GM23338 (cell line): ENCODE results near the gene RNF151. TPM values are rescaled to one million over a fixed set of nuclear protein-coding genes. Genes with fewer than 3 reads are reported as not detected.

ENCODE experiments used
- ATAC-seq: fragments of 200-7000 bp; cut with Tn5 transposase; 3 replicates; pipeline ENCODE4 v1.9.1; 2020
- DNase-seq: peaks from one replicate; pipeline ENCODE4 v3.0.0-alpha.2; 2015; ENCODE audit warnings: low spot score
- H2AFZ ChIP-seq: fragments of 200-600 bp; sonication (generic); 2 replicates; pipeline ENCODE4 v1.8.0; 2016; ENCODE audit warnings: antibody characterized with exemption, mild to moderate bottlenecking, moderate library complexity
- H3F3A ChIP-seq: fragments of 200-600 bp; sonication (generic); replicated peaks from 2 replicates; pipeline ENCODE4 v1.8.0; 2017; ENCODE audit warnings: antibody characterized with exemption, mixed run types, low read depth
- H3K27ac ChIP-seq: fragments of 200-600 bp; sonication (generic); 2 replicates; pipeline ENCODE4 v1.6.1; 2016; ENCODE audit warnings: low read depth
- H3K27me3 ChIP-seq: fragments of 200-600 bp; sonication (generic); 2 replicates; pipeline ENCODE4 v1.8.0; 2016; ENCODE audit warnings: mild to moderate bottlenecking, mixed run types, moderate library complexity; ENCODE audit not compliant: insufficient read depth
- H3K36me3 ChIP-seq: fragments of 200-600 bp; sonication (generic); 2 replicates; pipeline ENCODE4 v1.8.0; 2016; ENCODE audit warnings: mild to moderate bottlenecking; ENCODE audit not compliant: insufficient read depth
- H3K4me1 ChIP-seq: fragments of 200-600 bp; sonication (generic); 2 replicates; pipeline ENCODE4 v1.8.0; 2016; ENCODE audit warnings: mild to moderate bottlenecking, moderate library complexity; ENCODE audit not compliant: insufficient read depth
- H3K4me2 ChIP-seq: fragments of 200-600 bp; sonication (generic); 2 replicates; pipeline ENCODE4 v1.7.1; 2017; ENCODE audit warnings: mixed run types
- H3K4me3 ChIP-seq: fragments of 200-600 bp; sonication (generic); 2 replicates; pipeline ENCODE4 v1.6.1; 2016; ENCODE audit warnings: mixed run types
- H3K79me2 ChIP-seq: fragments of 200-600 bp; sonication (generic); replicated peaks from 2 replicates; pipeline ENCODE4 v1.8.0; 2017; ENCODE audit warnings: mild to moderate bottlenecking; ENCODE audit not compliant: insufficient read depth
- H3K9me2 ChIP-seq: fragments of 200-600 bp; sonication (generic); 2 replicates; pipeline ENCODE4 v1.8.0; 2017; ENCODE audit not compliant: insufficient read depth
- H4K20me1 ChIP-seq: fragments of 200-600 bp; sonication (generic); replicated peaks from 2 replicates; pipeline ENCODE4 v1.8.0; 2017; ENCODE audit warnings: mild to moderate bottlenecking; ENCODE audit not compliant: insufficient read depth
- H3K27ac Mint-ChIP-seq: 2 replicates; pipeline ENCODE4 v1.8.0; 2020; ENCODE audit warnings: inconsistent platforms, mild to moderate bottlenecking, moderate library complexity, mixed read lengths
- H3K27me3 Mint-ChIP-seq: 3 replicates; pipeline ENCODE4 v1.8.0; 2022; ENCODE audit warnings: low read depth, mild to moderate bottlenecking, moderate library complexity, mixed read lengths, inconsistent platforms; ENCODE audit not compliant: insufficient read depth, poor library complexity
- H3K36me3 Mint-ChIP-seq: 3 replicates; pipeline ENCODE4 v1.8.0; 2021; ENCODE audit warnings: low read depth, mild to moderate bottlenecking, inconsistent platforms, moderate library complexity, mixed read lengths
- H3K4me1 Mint-ChIP-seq: 3 replicates; pipeline ENCODE4 v1.8.0; 2020; ENCODE audit warnings: mild to moderate bottlenecking, inconsistent platforms, mixed read lengths
- H3K4me3 Mint-ChIP-seq: 3 replicates; pipeline ENCODE4 v1.8.0; 2021; ENCODE audit warnings: moderate library complexity, mild to moderate bottlenecking, inconsistent platforms, mixed read lengths
- H3K9me3 Mint-ChIP-seq: 3 replicates; pipeline ENCODE4 v1.8.0; 2020; ENCODE audit warnings: moderate library complexity, mild to moderate bottlenecking, inconsistent platforms, mixed read lengths
- CREB1 ChIP-seq: fragments of 250-450 bp; sonication (Bioruptor Pico); IDR thresholded peaks from 2 replicates; pipeline ENCODE4 v1.5.0; 2020; ENCODE audit warnings: low read depth, mild to moderate bottlenecking, moderate library complexity
- EZH2 ChIP-seq: fragments of 200-600 bp; sonication (generic); IDR thresholded peaks from one replicate; pipeline ENCODE4 v1.8.0; 2017; ENCODE audit warnings: antibody characterized with exemption, mild to moderate bottlenecking, low read depth; ENCODE audit not compliant: unreplicated experiment
- NANOG ChIP-seq: IDR thresholded peaks from 2 replicates; pipeline ENCODE4 v1.6.1; 2016; ENCODE audit warnings: antibody characterized with exemption, borderline replicate concordance
- POLR2AphosphoS5 ChIP-seq: IDR thresholded peaks from 2 replicates; pipeline ENCODE4 v1.6.1; 2016; ENCODE audit warnings: antibody characterized with exemption, low read depth
- ZNF114 ChIP-seq: fragments of 250-450 bp; sonication (Bioruptor Pico); IDR thresholded peaks from 2 replicates; pipeline ENCODE4 v1.5.0; 2020; ENCODE audit warnings: mild to moderate bottlenecking, moderate library complexity
- ZNF462 ChIP-seq: fragments of 250-450 bp; sonication (Bioruptor Pico); IDR thresholded peaks from 2 replicates; pipeline ENCODE4 v1.5.0; 2020; ENCODE audit warnings: mild to moderate bottlenecking, moderate library complexity
- polyA plus RNA-seq: library from polyadenylated mRNA; unstranded; fragments of >200 nt; fragmentation: Nextera tagmentation; extraction: Ambion mirVana; gene quantifications from 2 replicates; pipeline ENCODE4 v1.2.1, GENCODE V29; 2016
- total RNA-seq: library from RNA; depleted of rRNA; stranded (reverse); fragments of >200 nt; shearing (Covaris generic); gene quantifications from 2 replicates; pipeline ENCODE4 v1.2.3, GENCODE V29; 2014
- TF ChIP-seq, protein P1 (sequence below): IDR thresholded peaks from 2 replicates; pipeline ENCODE4 v1.6.1; 2016; ENCODE audit warnings: antibody characterized with exemption
- TF ChIP-seq, protein P2 (sequence below): IDR thresholded peaks from one replicate; pipeline ENCODE4 v1.6.1; 2018; ENCODE audit warnings: antibody characterized with exemption; ENCODE audit not compliant: unreplicated experiment

RNF151 gene
- total and polyA plus RNA-seq, 2 experiments from 2014 or later: not detected

- TF ChIP-seq NANOG (no peak), POLR2AphosphoS5 (no peak), EZH2 (no peak)
- TF ChIP-seq, protein P1, sequence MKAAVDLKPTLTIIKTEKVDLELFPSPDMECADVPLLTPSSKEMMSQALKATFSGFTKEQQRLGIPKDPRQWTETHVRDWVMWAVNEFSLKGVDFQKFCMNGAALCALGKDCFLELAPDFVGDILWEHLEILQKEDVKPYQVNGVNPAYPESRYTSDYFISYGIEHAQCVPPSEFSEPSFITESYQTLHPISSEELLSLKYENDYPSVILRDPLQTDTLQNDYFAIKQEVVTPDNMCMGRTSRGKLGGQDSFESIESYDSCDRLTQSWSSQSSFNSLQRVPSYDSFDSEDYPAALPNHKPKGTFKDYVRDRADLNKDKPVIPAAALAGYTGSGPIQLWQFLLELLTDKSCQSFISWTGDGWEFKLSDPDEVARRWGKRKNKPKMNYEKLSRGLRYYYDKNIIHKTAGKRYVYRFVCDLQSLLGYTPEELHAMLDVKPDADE: no peak
Observed at GRCh38 chr16:1924095-1924494, 42.6 kb upstream of the RNF151 start (continued).

DNA sequence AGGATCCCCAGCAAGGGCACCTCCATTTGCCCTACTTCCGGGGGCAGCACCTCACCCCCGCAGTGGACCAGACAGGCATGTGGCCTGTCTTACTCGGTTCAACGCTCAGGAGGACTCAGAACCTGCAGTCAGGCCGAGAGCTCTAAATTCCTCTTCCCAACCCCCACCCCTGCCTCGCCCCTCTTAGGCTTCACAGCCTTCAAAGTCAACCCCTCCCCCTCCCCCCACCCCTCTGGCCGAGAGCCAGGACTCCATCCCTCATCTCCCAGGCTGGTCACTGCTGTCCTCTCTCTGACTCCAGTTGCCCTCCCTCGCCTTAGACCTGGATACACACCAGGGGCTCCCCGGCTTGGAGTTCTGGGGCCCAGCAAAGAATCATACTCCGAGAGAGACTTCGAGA, 40.4 kb upstream of the RNF151 start:
- ATAC-seq (no peak), DNase-seq (no peak)
- Histone ChIP-seq H3K79me2 (no peaks in the 10 kb centered on the region), H3K4me1 (peaks cover 7% of the 10 kb centered on the region; the same call in 1 of the 2 replicates), H3K27me3 (peaks cover 46% of the 10 kb centered on the region), H4K20me1 (no peaks in the 10 kb centered on the region), H3K27ac (no peak overlapping the region), H3K9me2 (no peaks in the 10 kb centered on the region), H3F3A (0 out of 2 replicates have a peak, but pooled peaks cover 2% of the 10 kb centered on the region), H3K4me2 (0 out of 2 replicates have a peak overlapping the region, but pooled peaks have one; percentile 43), H3K4me3 (no peak overlapping the region), H3K36me3 (no peaks in the 10 kb centered on the region), H2AFZ (no peak overlapping the region)
- Mint-ChIP-seq H3K9me3 (no peaks in the 10 kb centered on the region), H3K4me1 (peaks cover 5% of the 10 kb centered on the region), H3K27me3 (peaks cover 53% of the 10 kb centered on the region), H3K27ac (no peak overlapping the region), H3K36me3 (no peaks in the 10 kb centered on the region; the same call in 2 of the 3 replicates), H3K4me3 (no peak overlapping the region)
- TF ChIP-seq, protein P1: no peak
- TF ChIP-seq ZNF114 (CRISPR knock-in tag) (no peak), ZNF462 (no peak), EZH2 (no peak), POLR2AphosphoS5 (no peak), CREB1 (CRISPR knock-in tag) (no peak), NANOG (no peak)
- TF ChIP-seq, protein P2, sequence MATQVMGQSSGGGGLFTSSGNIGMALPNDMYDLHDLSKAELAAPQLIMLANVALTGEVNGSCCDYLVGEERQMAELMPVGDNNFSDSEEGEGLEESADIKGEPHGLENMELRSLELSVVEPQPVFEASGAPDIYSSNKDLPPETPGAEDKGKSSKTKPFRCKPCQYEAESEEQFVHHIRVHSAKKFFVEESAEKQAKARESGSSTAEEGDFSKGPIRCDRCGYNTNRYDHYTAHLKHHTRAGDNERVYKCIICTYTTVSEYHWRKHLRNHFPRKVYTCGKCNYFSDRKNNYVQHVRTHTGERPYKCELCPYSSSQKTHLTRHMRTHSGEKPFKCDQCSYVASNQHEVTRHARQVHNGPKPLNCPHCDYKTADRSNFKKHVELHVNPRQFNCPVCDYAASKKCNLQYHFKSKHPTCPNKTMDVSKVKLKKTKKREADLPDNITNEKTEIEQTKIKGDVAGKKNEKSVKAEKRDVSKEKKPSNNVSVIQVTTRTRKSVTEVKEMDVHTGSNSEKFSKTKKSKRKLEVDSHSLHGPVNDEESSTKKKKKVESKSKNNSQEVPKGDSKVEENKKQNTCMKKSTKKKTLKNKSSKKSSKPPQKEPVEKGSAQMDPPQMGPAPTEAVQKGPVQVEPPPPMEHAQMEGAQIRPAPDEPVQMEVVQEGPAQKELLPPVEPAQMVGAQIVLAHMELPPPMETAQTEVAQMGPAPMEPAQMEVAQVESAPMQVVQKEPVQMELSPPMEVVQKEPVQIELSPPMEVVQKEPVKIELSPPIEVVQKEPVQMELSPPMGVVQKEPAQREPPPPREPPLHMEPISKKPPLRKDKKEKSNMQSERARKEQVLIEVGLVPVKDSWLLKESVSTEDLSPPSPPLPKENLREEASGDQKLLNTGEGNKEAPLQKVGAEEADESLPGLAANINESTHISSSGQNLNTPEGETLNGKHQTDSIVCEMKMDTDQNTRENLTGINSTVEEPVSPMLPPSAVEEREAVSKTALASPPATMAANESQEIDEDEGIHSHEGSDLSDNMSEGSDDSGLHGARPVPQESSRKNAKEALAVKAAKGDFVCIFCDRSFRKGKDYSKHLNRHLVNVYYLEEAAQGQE: no peak
